Measurements from ENCODE around the gene PYY. TPM values are rescaled to one million over a fixed set of nuclear protein-coding genes. Genes with fewer than 3 reads are reported as not detected.

PYY gene
- total RNA-seq, 1 experiment from 2014 or later, result 2.0 TPM

- Histone ChIP-seq H3K18ac (ENCODE audit: insufficient read length, low read depth, low read length) (no peak overlapping the region), H3K9ac (ENCODE audit: extremely low read depth, insufficient read length, low read length) (no peak overlapping the region), H2BK5ac (ENCODE audit: insufficient read length, low read length) (no peak overlapping the region), H2BK15ac (ENCODE audit: low read depth, low read length) (no peak overlapping the region), H4K8ac (replicated peaks; ENCODE audit: insufficient read length, low read depth, low read length) (peak overlapping the region; percentile 39), H3K4me1 (ENCODE audit: insufficient read depth, low read length) (no peaks in the 10 kb centered on the region; the same call in 1 of the 2 replicates), H2BK12ac (ENCODE audit: insufficient read length, low read depth, low read length) (no peak overlapping the region), H2BK20ac (ENCODE audit: low read depth, low read length, poor library complexity, severe bottlenecking) (no peak overlapping the region), H4K5ac (ENCODE audit: insufficient read length, low read depth, low read length) (no peak overlapping the region), H3K9me3 (ENCODE audit: control insufficient read depth, low read depth, low read length) (no peaks in the 10 kb centered on the region), H3K4me2 (ENCODE audit: insufficient read depth, insufficient read length, low read length) (no peak overlapping the region), H3K23me2 (ENCODE audit: insufficient read length, low read depth, low read length, poor library complexity, severe bottlenecking) (peaks cover 5% of the 10 kb centered on the region), H3K56ac (ENCODE audit: insufficient read length, low read depth, low read length) (no peak overlapping the region), H3K79me2 (ENCODE audit: insufficient read depth, low read length) (no peaks in the 10 kb centered on the region), H2AFZ (ENCODE audit: low read length) (no peak overlapping the region), H3K79me1 (ENCODE audit: insufficient read depth, low read depth, low read length, poor library complexity, severe bottlenecking) (no peaks in the 10 kb centered on the region), H3K23ac (ENCODE audit: insufficient read length, low read depth, low read length) (no peak overlapping the region), H3K27me3 (ENCODE audit: insufficient read depth, low read length) (peaks cover 3% of the 10 kb centered on the region; the same call in 1 of the 2 replicates), H3K14ac (ENCODE audit: insufficient read depth, low read length) (no peak overlapping the region), H3K27ac (ENCODE audit: insufficient read length, low read depth, low read length) (no peak overlapping the region), H3T11ph (ENCODE audit: low read length) (no peak overlapping the region), H4K91ac (ENCODE audit: insufficient read length, low read depth, low read length) (no peak overlapping the region), H3K4ac (ENCODE audit: low read depth, low read length) (no peak overlapping the region), H4K20me1 (ENCODE audit: control insufficient read depth, insufficient read depth, insufficient read length) (no peaks in the 10 kb centered on the region), H2AK5ac (ENCODE audit: insufficient read length, low read length) (no peak overlapping the region), H2BK120ac (ENCODE audit: low read depth, low read length, poor library complexity, severe bottlenecking) (no peak overlapping the region)
- TF ChIP-seq CTCF (conservative IDR thresholded peaks at IDR 0.05), result no peak
- H3K36me3 Mint-ChIP-seq (ENCODE audit: insufficient read depth in 1 of 3, low read depth in 3 of 3), result no peaks in the 10 kb centered on the region; a peak in 1 of 7 replicates
- no peaks in the 10 kb centered on the region for H3K9me3 Mint-ChIP-seq
- no peak for DNase-seq
- H3K4me3 Mint-ChIP-seq, result peak overlapping the region in 1 of 2 experiments; percentile 50; a peak in 1 of 5 replicates
- H3K27me3 Mint-ChIP-seq (ENCODE audit: low read depth), result peaks cover 58% of the 10 kb centered on the region
- no peak overlapping the region for H3K27ac Mint-ChIP-seq
- WGBS (ENCODE audit: extremely low coverage, insufficient read length, low lambda C conversion rate), result no CpG with 5 or more reads among the region's 2 CpGs
- H3K4me1 Mint-ChIP-seq, result peaks cover 6 to 13% of the 10 kb centered on the region in 2 experiments; a peak in 2 of 4 replicates
Measured at GRCh38 chr17:43982171-43982570, 28.4 kb upstream of the PYY start.

Measured in H9 (cell line).